GM12878 (cell line): ENCODE data around the gene SOBP. TPM values are rescaled to one million over a fixed set of nuclear protein-coding genes. Genes with fewer than 3 reads are reported as not detected.
A peak's percentile ranks its signal among the peaks of the same experiment; 100 is the strongest.

Experiments used
- BHLHE40 ChIP-seq, 2 experiments: fragments of 450-650 bp in 1 of 2; IDR thresholded peaks; 2 replicates each; pipeline ENCODE4 v1.6.1; 2011 to 2017; ENCODE audit warnings: low read depth in 2 of 2, borderline replicate concordance in 1 of 2, improper control_type of control experiment in 1 of 2, low read length in 1 of 2, mild to moderate bottlenecking in 1 of 2
- NFXL1 ChIP-seq: fragments of 450-650 bp; IDR thresholded peaks from 2 replicates; pipeline ENCODE4 v1.6.1; 2017; ENCODE audit warnings: antibody characterized with exemption, mild to moderate bottlenecking, borderline replicate concordance
- PML ChIP-seq: IDR thresholded peaks from 2 replicates; pipeline ENCODE4 v1.6.1; 2012; ENCODE audit warnings: low read length, inconsistent platforms
- RB1 ChIP-seq: fragments of 450-650 bp; formaldehyde crosslinking; IDR thresholded peaks from 2 replicates; pipeline ENCODE4 v1.6.1; 2017; ENCODE audit warnings: mild to moderate bottlenecking, borderline replicate concordance
- RFX5 ChIP-seq: IDR thresholded peaks from 2 replicates; pipeline ENCODE4 v1.6.1; 2011; ENCODE audit warnings: low read depth, low read length, improper control_type of control experiment
- SMAD5 ChIP-seq: IDR thresholded peaks from 2 replicates; pipeline ENCODE4 v1.6.1; 2016; ENCODE audit warnings: antibody characterized with exemption, low read depth
- YBX1 ChIP-seq: fragments of 450-650 bp; IDR thresholded peaks from 2 replicates; pipeline ENCODE4 v1.6.1; 2016; ENCODE audit warnings: antibody characterized with exemption
- ZBTB4 ChIP-seq: fragments of 450-650 bp; formaldehyde crosslinking; IDR thresholded peaks from 2 replicates; pipeline ENCODE4 v1.4.0; 2022; ENCODE audit warnings: mild to moderate bottlenecking, moderate library complexity
- polyA plus RNA-seq, 11 experiments: library from polyadenylated mRNA; depleted of rRNA in 4 of 11; unstranded in 6 of 11; stranded (reverse) in 5 of 11; fragments of >200 nt; fragmentation: Nextera tagmentation in 4 of 11; fragmentation: Illumina TruSeq in 1 of 11; extraction: Ambion mirVana in 4 of 11; extraction: Trizol in 1 of 11; gene quantifications; 1 replicate in 1 of 11; 2 replicates in 10 of 11; pipeline versions ENCODE4 v1.2.1 to v1.2.3, GENCODE V29; 2011 to 2016; ENCODE audit warnings: inconsistent platforms in 2 of 11, missing spikeins in 2 of 11, low read depth in 1 of 11
- total RNA-seq, 4 experiments: library from RNA; depleted of rRNA in 3 of 4; stranded (reverse); fragments of >200 nt in 3 of 4; fragmentation: Illumina TruSeq in 1 of 4; extraction: Trizol in 1 of 4; gene quantifications; 2 replicates each; pipeline versions ENCODE4 v1.2.1 to v1.2.3, GENCODE V29; 2013 to 2021
- TF ChIP-seq, protein P1 (sequence below): IDR thresholded peaks from 2 replicates; pipeline ENCODE4 v1.6.1; 2011; ENCODE audit warnings: low read depth, mild to moderate bottlenecking, low read length, moderate library complexity, borderline replicate concordance; ENCODE audit errors: extremely low read depth

SOBP gene
- total and polyA plus RNA-seq, 10 of the 15 experiments (the other 5 are each of a cell fraction or from before 2014, with no cell fraction given): 0.49 to 1.9 (median 0.78) TPM

DNA sequence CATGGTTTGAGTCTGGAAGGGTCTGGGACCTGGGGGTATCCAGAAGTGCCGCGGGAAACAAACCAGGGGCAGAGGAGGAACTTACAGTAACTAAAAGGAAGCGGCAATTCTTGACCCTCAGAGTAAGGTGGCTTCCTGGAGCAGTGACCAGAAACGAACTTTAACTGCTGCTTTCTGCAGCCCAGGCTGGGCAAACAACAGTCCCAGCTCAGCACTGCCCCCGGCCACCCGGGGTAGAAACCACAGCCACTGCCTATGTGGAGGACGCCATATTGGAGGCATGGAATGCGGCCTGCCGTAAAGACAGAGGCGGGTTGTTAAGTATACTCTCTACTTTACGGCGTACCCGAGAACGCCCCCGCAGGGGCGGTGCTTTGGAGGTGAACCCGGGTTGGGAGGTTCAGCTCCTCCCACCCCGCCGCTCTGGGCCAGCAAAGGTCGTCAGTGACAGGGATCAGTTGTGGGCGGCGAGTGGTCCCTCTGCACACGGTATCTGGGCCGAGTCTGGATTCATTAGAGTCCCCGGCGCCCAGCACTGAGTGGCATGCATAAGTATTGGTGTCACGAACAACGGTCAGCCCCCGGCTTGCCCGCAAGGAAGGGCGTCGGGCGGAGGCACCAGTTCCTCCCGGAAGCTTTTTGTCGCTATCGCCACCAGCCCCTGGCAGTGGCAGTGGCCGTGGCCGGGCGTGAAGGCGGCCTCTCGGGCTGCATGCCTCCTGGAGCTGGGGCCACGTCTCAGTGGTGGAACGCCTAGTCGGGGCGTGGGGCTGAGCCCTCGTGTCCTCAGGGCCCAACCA lies 30.4 kb upstream of the SOBP start, which contains the start of gene PDSS2 (continued):
- no peak for TF ChIP-seq ZBTB4 (CRISPR knock-in tag)
- TF ChIP-seq SMAD5: peak; percentile 84; the same call in 1 of the 2 replicates
- no peak for TF ChIP-seq NFXL1
- TF ChIP-seq RB1: peak; percentile 22; the same call in 1 of the 2 replicates
- TF ChIP-seq PML: peak; percentile 90; the same call in 1 of the 2 replicates
- TF ChIP-seq, protein P1, sequence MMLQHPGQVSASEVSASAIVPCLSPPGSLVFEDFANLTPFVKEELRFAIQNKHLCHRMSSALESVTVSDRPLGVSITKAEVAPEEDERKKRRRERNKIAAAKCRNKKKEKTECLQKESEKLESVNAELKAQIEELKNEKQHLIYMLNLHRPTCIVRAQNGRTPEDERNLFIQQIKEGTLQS: peak; percentile 83; the same call in 1 of the 2 replicates
- 0 out of 2 replicates have a peak, but pooled peaks have one; percentile 28 for TF ChIP-seq RFX5
- no peak for TF ChIP-seq YBX1
- peak in 1 of 2 experiments; percentile 35; a peak in 1 of 4 replicates for TF ChIP-seq BHLHE40 (IDR thresholded peaks at IDR 0.05; ENCODE audit: borderline replicate concordance in 1 of 2, low read depth in 2 of 2, low read length in 1 of 2)
